Measurements from ENCODE around the gene TMEM222.
A peak's percentile ranks its signal among the peaks of the same experiment; 100 is the strongest.

TMEM222 gene

GRCh38 chr1:27379564-27380122 lies 57.7 kb downstream of the TMEM222 start:
- ChIA-PET CTCF (no interaction called here), POLR2A (interaction anchor here (0.8 kb wide), 1 partner anchor 14 kb away, joined by 4 read pairs; no protein-coding TSS in a partner anchor)
- TF ChIP-seq BHLHE40 (IDR thresholded peaks at IDR 0.05; ENCODE audit: borderline replicate concordance) (no peak), L3MBTL2 (conservative IDR thresholded peaks at IDR 0.05) (no peak), SUZ12 (IDR thresholded peaks at IDR 0.05) (no peak), TARDBP (IDR thresholded peaks at IDR 0.05) (no peak)
- no peak for DNase-seq (ENCODE audit: extremely low spot score)

GRCh38 chr1:27380224-27380623 lies 58.3 kb downstream of the TMEM222 start:
- TF ChIP-seq LEF1 (IDR thresholded peaks at IDR 0.05; ENCODE audit: borderline replicate concordance) (no peak), L3MBTL2 (conservative IDR thresholded peaks at IDR 0.05) (no peak), ARNT (IDR thresholded peaks at IDR 0.05) (no peak), FOXM1 (IDR thresholded peaks at IDR 0.05; ENCODE audit: borderline replicate concordance) (no peak), HDGF (IDR thresholded peaks at IDR 0.05; ENCODE audit: borderline replicate concordance) (no peak), ELF4 (IDR thresholded peaks at IDR 0.05) (no peak), SP1 (IDR thresholded peaks at IDR 0.05) (no peak), FOXA1 (IDR thresholded peaks at IDR 0.05) (no peak), FOXK2 (IDR thresholded peaks at IDR 0.05) (no peak), TARDBP (IDR thresholded peaks at IDR 0.05) (no peak), CTBP1 (IDR thresholded peaks at IDR 0.05; ENCODE audit: borderline replicate concordance) (no peak), ZNF384 (IDR thresholded peaks at IDR 0.05) (no peak), PKNOX1 (IDR thresholded peaks at IDR 0.05) (no peak), BHLHE40 (IDR thresholded peaks at IDR 0.05; ENCODE audit: borderline replicate concordance) (no peak), SUZ12 (IDR thresholded peaks at IDR 0.05) (no peak)
- DNase-seq (ENCODE audit: extremely low spot score) = no peak
- ChIA-PET CTCF (no interaction called here), POLR2A (no interaction called here)

- ChIA-PET CTCF (interaction anchor here (1.4 kb wide), 1 partner anchor 24 kb away, joined by 5 read pairs; no protein-coding TSS in a partner anchor), POLR2A (no interaction called here)
- no peak for TF ChIP-seq SP1 (IDR thresholded peaks at IDR 0.05)
- TF ChIP-seq SUZ12 (IDR thresholded peaks at IDR 0.05) = no peak
- no peak for TF ChIP-seq ELF4 (IDR thresholded peaks at IDR 0.05)
- no peak for TF ChIP-seq FOXM1 (IDR thresholded peaks at IDR 0.05; ENCODE audit: borderline replicate concordance)
- TF ChIP-seq LEF1 (IDR thresholded peaks at IDR 0.05; ENCODE audit: borderline replicate concordance) = no peak
- no peak for TF ChIP-seq L3MBTL2 (conservative IDR thresholded peaks at IDR 0.05)
- DNase-seq (ENCODE audit: extremely low spot score) = no peak
Measured at GRCh38 chr1:27380766-27381733, 59.1 kb downstream of the TMEM222 start.

- ChIA-PET POLR2A (interaction anchor here (1.9 kb wide), 1 partner anchor 16 kb away, joined by 13 read pairs; the partner anchor contains the start of gene MAP3K6), CTCF (interaction anchor here (1.4 to 2.6 kb wide), 2 partner anchors 16 to 25 kb away, joined by 5 to 8 read pairs; partner anchors contain the start of gene MAP3K6)
- TF ChIP-seq L3MBTL2 (conservative IDR thresholded peaks at IDR 0.05) (no peak), CTBP1 (IDR thresholded peaks at IDR 0.05; ENCODE audit: borderline replicate concordance) (no peak), TARDBP (IDR thresholded peaks at IDR 0.05) (no peak), SUZ12 (IDR thresholded peaks at IDR 0.05) (no peak), NFRKB (IDR thresholded peaks at IDR 0.05) (no peak), ARNT (IDR thresholded peaks at IDR 0.05) (no peak), HDGF (IDR thresholded peaks at IDR 0.05; ENCODE audit: borderline replicate concordance) (no peak), ELF4 (IDR thresholded peaks at IDR 0.05) (no peak), BHLHE40 (IDR thresholded peaks at IDR 0.05; ENCODE audit: borderline replicate concordance) (no peak)
- DNase-seq (ENCODE audit: extremely low spot score) = no peak
Measured at GRCh38 chr1:27381969-27382762, 60.2 kb downstream of the TMEM222 start.

GRCh38 chr1:27383039-27383605 lies 61.2 kb downstream of the TMEM222 start, which contains the start of gene CD164L2:
Gene CD164L2, minus strand, starts transcription at chr1:27383333. Its CDS starts 94 bp downstream, at chr1:27383239.
- POLR2A ChIA-PET = interaction anchor here (1.9 kb wide), 1 partner anchor 17 kb away, joined by 13 read pairs; the partner anchor contains the start of gene MAP3K6
- TF ChIP-seq SUZ12 (IDR thresholded peaks at IDR 0.05) = no peak
- no peak for TF ChIP-seq ELF4 (IDR thresholded peaks at IDR 0.05)
- TF ChIP-seq ARNT (IDR thresholded peaks at IDR 0.05) = no peak
- TF ChIP-seq PKNOX1 (IDR thresholded peaks at IDR 0.05) = no peak
- TF ChIP-seq HDGF (IDR thresholded peaks at IDR 0.05; ENCODE audit: borderline replicate concordance) = no peak
- no peak for TF ChIP-seq FOXK2 (IDR thresholded peaks at IDR 0.05)
- no peak for TF ChIP-seq CTBP1 (IDR thresholded peaks at IDR 0.05; ENCODE audit: borderline replicate concordance)
- TF ChIP-seq FOXA1 (IDR thresholded peaks at IDR 0.05) = no peak
- TF ChIP-seq TARDBP (IDR thresholded peaks at IDR 0.05) = no peak
- TF ChIP-seq FOXM1 (IDR thresholded peaks at IDR 0.05; ENCODE audit: borderline replicate concordance) = no peak
- TF ChIP-seq LEF1 (IDR thresholded peaks at IDR 0.05; ENCODE audit: borderline replicate concordance) = no peak
- TF ChIP-seq BHLHE40 (IDR thresholded peaks at IDR 0.05; ENCODE audit: borderline replicate concordance) = no peak
- TF ChIP-seq ZNF384 (IDR thresholded peaks at IDR 0.05) = no peak
- no peak for TF ChIP-seq SP1 (IDR thresholded peaks at IDR 0.05)
- no peak for TF ChIP-seq NFRKB (IDR thresholded peaks at IDR 0.05)
- no peak for TF ChIP-seq L3MBTL2 (conservative IDR thresholded peaks at IDR 0.05)
- DNase-seq (ENCODE audit: extremely low spot score) = peak; percentile 49
- CTCF ChIA-PET = interaction anchor here (0.6 to 2.6 kb wide), 3 partner anchors 17 to 155 kb away, joined by 5 to 8 read pairs (median 7); partner anchors contain the start of gene MAP3K6

Measured in HEK293T (cell line).